ENCODE data around the gene KCNJ6. TPM values are rescaled to one million over a fixed set of nuclear protein-coding genes. Genes with fewer than 3 reads are reported as not detected.
"Not testable (repeated sequence)": the region's sequence is repeated elsewhere in the genome, so short reads cannot be mapped to it uniquely, and the experiment has no call there.

The KCNJ6 gene
- total and polyA plus RNA-seq, 7 experiments from 2014 or later = 0.01 TPM; not detected in 6

DNA sequence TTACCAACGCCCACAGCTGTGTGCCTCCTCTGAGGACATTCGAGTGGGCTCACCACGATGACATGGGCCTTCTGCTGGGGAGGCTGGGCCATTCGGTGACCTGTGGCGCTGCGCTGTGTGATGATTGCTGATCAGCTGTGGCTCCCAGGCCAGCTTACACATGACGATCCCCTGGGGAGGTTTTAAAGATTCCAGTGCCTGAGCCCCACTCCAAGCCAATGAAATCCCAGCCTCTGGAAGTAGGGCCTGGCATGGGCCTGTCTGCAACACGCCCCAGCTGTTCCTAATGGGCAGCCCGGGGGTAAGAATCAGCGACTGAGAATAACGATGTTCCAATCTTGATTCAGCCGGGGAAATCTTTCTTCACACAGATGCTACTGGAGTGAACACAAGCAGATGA is 153.7 kb downstream of the KCNJ6 start:
- Mint-ChIP-seq H3K27ac (no peak overlapping the region), H3K4me3 (no peak overlapping the region), H3K4me1 (peaks cover 0 to 2% (median 0%) of the 10 kb centered on the region in 7 donors), H3K36me3 (no peaks in the 10 kb centered on the region), H3K9me3 (peaks cover 0 to 4% (median 0%) of the 10 kb centered on the region in 11 donors), H3K27me3 (peaks cover 0 to 18% (median 6%) of the 10 kb centered on the region in 5 donors)
- intact Hi-C loops (cut with micrococcal nuclease) = no loop called here
- CTCF ChIA-PET = no interaction called here
- no peaks in the 10 kb centered on the region for H3K36me3 ChIP-seq (ENCODE audit: control insufficient read depth in 2 of 3, insufficient read depth in 3 of 3, low read length in 3 of 3)
- no peaks in the 10 kb centered on the region for H3K9me3 ChIP-seq (ENCODE audit: control insufficient read depth in 2 of 3, low read length in 3 of 3)
- DNase-seq (no peak), ATAC-seq (no peak)
- H3K4me1 ChIP-seq (ENCODE audit: control insufficient read depth in 2 of 2, insufficient read depth in 2 of 2, low read length in 2 of 2) = no peaks in the 10 kb centered on the region
- H3K27me3 ChIP-seq (ENCODE audit: control insufficient read depth in 2 of 2, insufficient read depth in 2 of 2, low read length in 2 of 2) = no peaks in the 10 kb centered on the region
- POLR2A ChIA-PET = no interaction called here
- H3K4me3 ChIP-seq (ENCODE audit: low read length) = no peak overlapping the region
- H3K27ac ChIP-seq (ENCODE audit: low read depth, low read length) = no peak overlapping the region

DNA sequence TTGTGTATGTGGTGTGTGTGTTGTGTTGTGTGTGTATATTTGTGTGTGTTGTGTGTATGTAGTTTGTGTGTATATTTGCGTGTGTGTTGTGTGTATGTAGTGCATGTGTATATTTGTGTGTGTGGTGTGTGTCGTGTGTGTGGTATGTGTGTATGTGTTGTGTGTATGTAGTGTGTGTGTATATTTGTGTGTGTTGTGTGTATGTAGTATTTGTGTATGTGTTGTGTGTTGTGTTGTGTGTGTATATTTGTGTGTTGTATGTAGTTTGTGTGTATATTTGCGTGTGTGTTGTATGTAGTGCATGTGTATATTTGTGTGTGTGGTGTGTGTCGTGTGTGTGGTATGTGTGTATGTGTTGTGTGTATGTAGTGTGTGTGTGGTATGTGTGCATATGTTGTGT is 154.9 kb downstream of the KCNJ6 start:
- DNase-seq; H3K4me3 ChIP-seq (ENCODE audit: low read length); H3K36me3 ChIP-seq (ENCODE audit: control insufficient read depth in 2 of 3, insufficient read depth in 3 of 3, low read length in 3 of 3); H3K9me3 ChIP-seq (ENCODE audit: control insufficient read depth in 2 of 3, low read length in 3 of 3); H3K36me3 Mint-ChIP-seq; POLR2A ChIA-PET; H3K4me3 Mint-ChIP-seq; H3K9me3 Mint-ChIP-seq; CTCF ChIA-PET; ATAC-seq; H3K27ac ChIP-seq (ENCODE audit: low read depth, low read length); H3K4me1 ChIP-seq (ENCODE audit: control insufficient read depth in 2 of 2, insufficient read depth in 2 of 2, low read length in 2 of 2); H3K27ac Mint-ChIP-seq; H3K4me1 Mint-ChIP-seq; H3K27me3 ChIP-seq (ENCODE audit: control insufficient read depth in 2 of 2, insufficient read depth in 2 of 2, low read length in 2 of 2); intact Hi-C loops (cut with micrococcal nuclease): not testable (repeated sequence)
- H3K27me3 Mint-ChIP-seq = peaks cover 0 to 18% (median 6%) of the 10 kb centered on the region in 5 donors

GRCh38 chr21:37759777-37760176 is 156.5 kb downstream of the KCNJ6 start:
- no peaks in the 10 kb centered on the region for H3K4me1 ChIP-seq (ENCODE audit: control insufficient read depth in 2 of 2, insufficient read depth in 2 of 2, low read length in 2 of 2)
- no peaks in the 10 kb centered on the region for H3K9me3 ChIP-seq (ENCODE audit: control insufficient read depth in 2 of 3, low read length in 3 of 3)
- ChIA-PET POLR2A (no interaction called here), CTCF (no interaction called here)
- H3K27ac ChIP-seq (ENCODE audit: low read depth, low read length) = no peak overlapping the region
- H3K36me3 Mint-ChIP-seq = no peaks in the 10 kb centered on the region
- H3K27ac Mint-ChIP-seq = no peak overlapping the region
- H3K27me3 ChIP-seq (ENCODE audit: control insufficient read depth in 2 of 2, insufficient read depth in 2 of 2, low read length in 2 of 2) = no peaks in the 10 kb centered on the region
- intact Hi-C loops (cut with micrococcal nuclease) = no loop called here
- no peak overlapping the region for H3K4me3 Mint-ChIP-seq
- ATAC-seq (no peak), DNase-seq (no peak)
- H3K36me3 ChIP-seq (ENCODE audit: control insufficient read depth in 2 of 3, insufficient read depth in 3 of 3, low read length in 3 of 3) = no peaks in the 10 kb centered on the region
- peaks cover 0 to 22% (median 10%) of the 10 kb centered on the region in 5 donors for H3K27me3 Mint-ChIP-seq
- H3K9me3 Mint-ChIP-seq = peaks cover 0 to 4% (median 0%) of the 10 kb centered on the region in 11 donors
- H3K4me3 ChIP-seq (ENCODE audit: low read length) = no peak overlapping the region
- peaks cover 0 to 2% (median 0%) of the 10 kb centered on the region in 7 donors for H3K4me1 Mint-ChIP-seq

DNA sequence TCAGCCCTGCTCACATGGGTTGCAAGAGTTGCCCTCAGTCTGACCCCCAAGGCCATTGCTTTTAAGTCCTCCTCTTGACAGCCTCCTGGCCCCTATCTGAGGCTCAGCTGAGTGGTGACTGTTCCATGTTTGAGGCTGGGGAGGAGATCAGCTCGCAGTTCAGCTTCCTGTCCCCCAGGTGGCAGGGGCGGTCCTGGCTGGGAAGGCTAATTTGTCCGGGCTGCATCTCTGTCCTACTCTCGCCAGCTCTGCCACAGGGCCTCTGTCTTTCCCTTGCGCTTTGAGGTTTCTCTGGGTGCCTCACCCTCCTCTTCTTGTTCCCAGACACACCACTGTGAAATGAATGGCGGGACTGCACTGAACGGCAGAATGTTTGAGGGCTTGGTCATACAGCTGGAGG is 157.3 kb downstream of the KCNJ6 start:
- Histone ChIP-seq H3K36me3 (ENCODE audit: control insufficient read depth in 2 of 3, insufficient read depth in 3 of 3, low read length in 3 of 3) (no peaks in the 10 kb centered on the region), H3K9me3 (ENCODE audit: control insufficient read depth in 2 of 3, low read length in 3 of 3) (no peaks in the 10 kb centered on the region), H3K4me1 (ENCODE audit: control insufficient read depth in 2 of 2, insufficient read depth in 2 of 2, low read length in 2 of 2) (no peaks in the 10 kb centered on the region), H3K27me3 (ENCODE audit: control insufficient read depth in 2 of 2, insufficient read depth in 2 of 2, low read length in 2 of 2) (no peaks in the 10 kb centered on the region), H3K4me3 (ENCODE audit: low read length) (no peak overlapping the region), H3K27ac (ENCODE audit: low read depth, low read length) (no peak overlapping the region)
- Mint-ChIP-seq H3K27ac (no peak overlapping the region), H3K9me3 (peaks cover 0 to 3% (median 0%) of the 10 kb centered on the region in 11 donors), H3K36me3 (no peaks in the 10 kb centered on the region), H3K4me1 (peaks cover 0 to 2% (median 0%) of the 10 kb centered on the region in 7 donors), H3K4me3 (no peak overlapping the region), H3K27me3 (peaks cover 0 to 20% (median 10%) of the 10 kb centered on the region in 5 donors)
- ATAC-seq = peak; percentile 29
- no peak for DNase-seq
- intact Hi-C loops (cut with micrococcal nuclease) = no loop called here
- POLR2A ChIA-PET = no interaction called here
- CTCF ChIA-PET = no interaction called here

DNA sequence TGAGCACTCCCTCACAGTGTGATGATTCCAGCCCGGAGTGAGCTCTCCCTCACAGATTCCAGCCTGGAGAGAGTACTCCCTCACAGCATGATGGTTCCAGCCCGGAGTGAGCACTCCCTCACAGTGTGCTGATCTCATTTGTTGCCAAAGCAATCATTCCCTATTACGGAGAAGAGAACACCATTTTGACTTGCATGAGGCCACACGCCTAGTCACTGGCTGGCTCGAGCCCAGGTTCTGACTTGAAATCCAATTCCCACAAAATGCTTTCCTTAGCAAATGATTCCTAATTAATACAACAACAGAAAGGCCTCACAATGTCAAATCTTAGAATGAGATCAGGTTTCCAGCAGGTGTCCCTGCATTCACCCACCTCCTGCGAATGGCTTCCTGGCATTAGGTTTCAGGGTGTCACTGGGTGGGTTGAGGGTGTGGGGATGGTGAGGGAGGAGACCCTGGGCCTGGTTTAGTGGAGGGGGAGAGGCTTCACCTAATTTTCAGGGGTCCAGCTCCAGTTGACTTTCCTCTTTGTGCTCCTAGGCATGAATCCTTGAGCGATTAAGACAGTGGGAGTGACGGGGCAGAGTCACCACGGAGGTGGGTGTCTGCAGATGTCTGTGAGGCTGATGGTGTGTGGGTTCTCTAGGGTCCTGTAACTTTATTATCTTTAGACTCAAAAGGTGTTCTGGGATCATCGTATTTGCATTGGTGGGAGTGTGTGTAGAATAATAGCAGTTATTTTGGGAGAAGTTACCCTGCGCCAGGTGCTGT is 158.5 kb downstream of the KCNJ6 start:
- intact Hi-C loops (cut with micrococcal nuclease) = no loop called here
- CTCF ChIA-PET = no interaction called here
- POLR2A ChIA-PET = no interaction called here

GRCh38 chr21:37753122-37753599 is 163.1 kb downstream of the KCNJ6 start:
- Histone ChIP-seq H3K4me1 (ENCODE audit: control insufficient read depth in 2 of 2, insufficient read depth in 2 of 2, low read length in 2 of 2) (no peaks in the 10 kb centered on the region), H3K9me3 (ENCODE audit: control insufficient read depth in 2 of 3, low read length in 3 of 3) (no peaks in the 10 kb centered on the region), H3K27me3 (ENCODE audit: control insufficient read depth in 2 of 2, insufficient read depth in 2 of 2, low read length in 2 of 2) (no peaks in the 10 kb centered on the region), H3K4me3 (ENCODE audit: low read length) (no peak overlapping the region), H3K36me3 (ENCODE audit: control insufficient read depth in 2 of 3, insufficient read depth in 3 of 3, low read length in 3 of 3) (no peaks in the 10 kb centered on the region), H3K27ac (ENCODE audit: low read depth, low read length) (no peak overlapping the region)
- peaks cover 0 to 1% (median 0%) of the 10 kb centered on the region in 7 donors for H3K4me1 Mint-ChIP-seq
- DNase-seq = no peak
- no peaks in the 10 kb centered on the region for H3K36me3 Mint-ChIP-seq
- ChIA-PET POLR2A (no interaction called here), CTCF (interaction anchor here (0.5 kb wide), 1 partner anchor 13 kb away, joined by 3 read pairs; no protein-coding TSS in a partner anchor)
- no peak overlapping the region for H3K27ac Mint-ChIP-seq
- H3K4me3 Mint-ChIP-seq = no peak overlapping the region
- peaks cover 0 to 27% (median 24%) of the 10 kb centered on the region in 5 donors for H3K27me3 Mint-ChIP-seq
- intact Hi-C loops (cut with micrococcal nuclease) = no loop called here
- no peak for ATAC-seq
- no peaks in the 10 kb centered on the region for H3K9me3 Mint-ChIP-seq

More for the DNA sequence above, 158.5 kb downstream of the KCNJ6 start:
- no peak for DNase-seq
- no peak overlapping the region for H3K27ac ChIP-seq (ENCODE audit: low read depth, low read length)
- Mint-ChIP-seq H3K4me1 (peaks cover 0 to 2% (median 0%) of the 10 kb centered on the region in 7 donors), H3K36me3 (no peaks in the 10 kb centered on the region), H3K9me3 (peaks cover 0 to 2% (median 0%) of the 10 kb centered on the region in 11 donors), H3K4me3 (no peak overlapping the region), H3K27ac (no peak overlapping the region), H3K27me3 (peaks cover 0 to 17% (median 10%) of the 10 kb centered on the region in 5 donors)
- no peak for ATAC-seq
- H3K9me3 ChIP-seq (ENCODE audit: control insufficient read depth in 2 of 3, low read length in 3 of 3) = no peaks in the 10 kb centered on the region
- no peaks in the 10 kb centered on the region for H3K27me3 ChIP-seq (ENCODE audit: control insufficient read depth in 2 of 2, insufficient read depth in 2 of 2, low read length in 2 of 2)
- H3K4me3 ChIP-seq (ENCODE audit: low read length) = no peak overlapping the region
- H3K4me1 ChIP-seq (ENCODE audit: control insufficient read depth in 2 of 2, insufficient read depth in 2 of 2, low read length in 2 of 2) = no peaks in the 10 kb centered on the region
- H3K36me3 ChIP-seq (ENCODE audit: control insufficient read depth in 2 of 3, insufficient read depth in 3 of 3, low read length in 3 of 3) = no peaks in the 10 kb centered on the region
